Psoas muscle (tissue), 8 donors: Measurements from ENCODE around the gene ACACA. TPM values are rescaled to one million over a fixed set of nuclear protein-coding genes. Genes with fewer than 3 reads are reported as not detected.
A peak's percentile ranks its signal among the peaks of the same experiment; 100 is the strongest.

Experiments used
- ATAC-seq, 4 donors: fragments of 200-7000 bp; cut with Tn5 transposase; one replicate each; pipeline ENCODE4 v1.9.1; 2020; ENCODE audit warnings: moderate library complexity in 3 of 4, mild to moderate bottlenecking in 2 of 4
- DNase-seq, 2 donors: peaks; one replicate each; pipeline ENCODE4 v3.0.0-alpha.2; 2020
- H3K27ac ChIP-seq: fragments of 200-600 bp; one replicate; pipeline ENCODE4 v1.8.0; 2022
- H3K27me3 ChIP-seq, 3 donors: fragments of 200-600 bp in 1 of 3; one replicate each; pipeline versions ENCODE4 v1.6.1 to v1.8.0; 2013 to 2022; ENCODE audit warnings: low read length in 2 of 3, mild to moderate bottlenecking in 2 of 3, moderate library complexity in 1 of 3; ENCODE audit not compliant: insufficient read depth in 3 of 3
- H3K36me3 ChIP-seq, 2 donors: fragments of 200-600 bp in 1 of 2; one replicate each; pipeline versions ENCODE4 v1.6.1 to v1.8.0; 2013 to 2022; ENCODE audit warnings: low read depth in 1 of 2, mild to moderate bottlenecking in 1 of 2, moderate library complexity in 1 of 2; ENCODE audit not compliant: insufficient read depth in 1 of 2
- H3K4me1 ChIP-seq: fragments of 200-600 bp; one replicate; pipeline ENCODE4 v1.8.0; 2022
- H3K4me3 ChIP-seq: fragments of 200-600 bp; one replicate; pipeline ENCODE4 v1.8.0; 2022; ENCODE audit warnings: mild to moderate bottlenecking
- H3K9me3 ChIP-seq: fragments of 200-600 bp; one replicate; pipeline ENCODE4 v1.8.0; 2022
- WGBS, 3 donors: extraction: QIAGEN DNeasy Blood & Tissue Kit; methylation state at CpG; one replicate each; pipeline versions ENCODE4 v1.1.6 to v1.1.7; 2013; 5-methylcytosine and 5-hydroxymethylcytosine counted together
- intact Hi-C, 2 donors: fragments of 100-400 bp; cut with DNase I; formaldehyde crosslinking; loops; one replicate each; pipeline versions ENCODE4 v1.11.0 to v1.14.2; 2022
- polyA plus RNA-seq, 3 donors: library from polyadenylated mRNA; stranded (reverse); fragments of 200-250 nt; gene quantifications; one replicate each; pipeline ENCODE4 v1.2.3, GENCODE V29; 2013
- total RNA-seq, 4 donors: library from RNA; stranded (reverse); fragmentation: NEBNext Ultra II Directional in 2 of 4; extraction: Animal tissue kit (Norgen Biotek cat#: 25700) in 2 of 4; gene quantifications; one replicate each; pipeline versions ENCODE4 v1.2.1 to v1.2.4, GENCODE V29; 2021 to 2023
- TF ChIP-seq, protein P1 (sequence below): fragments of 200-600 bp; IDR thresholded peaks from one replicate; pipeline ENCODE4 v1.8.0; 2022; ENCODE audit warnings: antibody characterized with exemption
- donor health status: healthy with polysubstance abuse.
- donor health status: DM: no; HTN: no; CAD: no; lungs with moderate emphysema.
- donor health status: Bipolar disorder and iron deficiency.
- donor health status: healthy.
- donor health status: DM: yes; HTN: yes; CAD: no.
- donor health status: DM: no; HTN: no; CAD: no.
- donor health status: DM: no; HTN: no; CAD: no.
- donor health status: DM: yes; HTN: yes; CAD: no.

The ACACA gene
- total and polyA plus RNA-seq, 7 donors: 7.2 to 42.6 (median 21.5) TPM

DNA sequence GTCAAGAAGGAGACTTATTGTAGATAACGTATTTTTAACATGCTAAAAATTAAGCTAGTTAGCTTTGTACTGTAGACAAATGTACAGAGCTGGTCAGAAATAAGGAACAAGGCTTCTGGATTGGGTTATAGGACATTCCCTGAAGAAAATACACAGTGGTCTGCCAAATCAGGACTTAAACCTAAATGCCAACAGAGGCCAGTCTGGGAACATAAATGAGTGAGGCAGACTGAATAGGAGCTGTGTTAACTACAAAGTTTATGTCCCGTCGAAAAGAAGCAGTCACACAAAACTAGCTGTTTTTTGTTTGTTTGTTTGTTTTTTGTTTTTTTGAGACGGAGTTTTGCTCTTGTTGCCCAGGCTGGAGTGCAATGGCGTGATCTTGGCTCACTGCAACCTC is 151.2 kb downstream of the ACACA start:
- H3K36me3 ChIP-seq: peaks cover 3 to 83% of the 10 kb centered on the region in 2 donors
- ATAC-seq (peak in 1 of 4 donors; percentile 51), DNase-seq (no peak)
- intact Hi-C loops: no loop called here
- H3K9me3 ChIP-seq: no peaks in the 10 kb centered on the region
- no peaks in the 10 kb centered on the region for H3K4me1 ChIP-seq
- H3K27me3 ChIP-seq: no peaks in the 10 kb centered on the region
- no peak overlapping the region for H3K4me3 ChIP-seq
- TF ChIP-seq, protein P1, sequence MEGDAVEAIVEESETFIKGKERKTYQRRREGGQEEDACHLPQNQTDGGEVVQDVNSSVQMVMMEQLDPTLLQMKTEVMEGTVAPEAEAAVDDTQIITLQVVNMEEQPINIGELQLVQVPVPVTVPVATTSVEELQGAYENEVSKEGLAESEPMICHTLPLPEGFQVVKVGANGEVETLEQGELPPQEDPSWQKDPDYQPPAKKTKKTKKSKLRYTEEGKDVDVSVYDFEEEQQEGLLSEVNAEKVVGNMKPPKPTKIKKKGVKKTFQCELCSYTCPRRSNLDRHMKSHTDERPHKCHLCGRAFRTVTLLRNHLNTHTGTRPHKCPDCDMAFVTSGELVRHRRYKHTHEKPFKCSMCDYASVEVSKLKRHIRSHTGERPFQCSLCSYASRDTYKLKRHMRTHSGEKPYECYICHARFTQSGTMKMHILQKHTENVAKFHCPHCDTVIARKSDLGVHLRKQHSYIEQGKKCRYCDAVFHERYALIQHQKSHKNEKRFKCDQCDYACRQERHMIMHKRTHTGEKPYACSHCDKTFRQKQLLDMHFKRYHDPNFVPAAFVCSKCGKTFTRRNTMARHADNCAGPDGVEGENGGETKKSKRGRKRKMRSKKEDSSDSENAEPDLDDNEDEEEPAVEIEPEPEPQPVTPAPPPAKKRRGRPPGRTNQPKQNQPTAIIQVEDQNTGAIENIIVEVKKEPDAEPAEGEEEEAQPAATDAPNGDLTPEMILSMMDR: no peak
- no peak overlapping the region for H3K27ac ChIP-seq
- WGBS, 3 donors: 80 to 89% (median 86%) methylated on average over 5 of the region's 5 CpGs

DNA sequence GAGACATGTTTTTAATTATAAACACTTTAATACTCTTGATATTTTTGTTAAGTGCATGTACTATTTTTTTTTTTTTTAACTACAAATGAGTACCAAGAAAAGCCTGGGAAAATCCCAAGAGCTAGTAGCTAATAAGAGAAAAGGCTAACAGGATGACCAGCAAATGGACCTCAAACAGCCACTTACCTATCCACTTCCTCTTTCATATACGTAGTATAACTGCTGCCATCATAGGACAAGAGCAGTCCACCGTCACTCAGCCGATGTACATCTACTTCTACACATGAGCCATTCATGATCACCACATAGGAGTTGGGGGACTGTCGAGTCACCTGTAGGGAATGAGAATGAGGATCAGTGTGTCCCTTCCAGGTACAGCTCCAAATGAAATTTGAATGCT is 158.8 kb downstream of the ACACA start:
- DNase-seq (no peak), ATAC-seq (no peak)
- no peaks in the 10 kb centered on the region for H3K9me3 ChIP-seq
- no peak overlapping the region for H3K4me3 ChIP-seq
- no peaks in the 10 kb centered on the region for H3K27me3 ChIP-seq
- TF ChIP-seq, protein P1: no peak
- WGBS, 3 donors: 95 to 100% (median 96%) methylated on average over 4 of the region's 4 CpGs
- no peak overlapping the region for H3K27ac ChIP-seq
- no peaks in the 10 kb centered on the region for H3K4me1 ChIP-seq
- H3K36me3 ChIP-seq: peaks cover 17 to 98% of the 10 kb centered on the region in 2 donors
- intact Hi-C loops: no loop called here

DNA sequence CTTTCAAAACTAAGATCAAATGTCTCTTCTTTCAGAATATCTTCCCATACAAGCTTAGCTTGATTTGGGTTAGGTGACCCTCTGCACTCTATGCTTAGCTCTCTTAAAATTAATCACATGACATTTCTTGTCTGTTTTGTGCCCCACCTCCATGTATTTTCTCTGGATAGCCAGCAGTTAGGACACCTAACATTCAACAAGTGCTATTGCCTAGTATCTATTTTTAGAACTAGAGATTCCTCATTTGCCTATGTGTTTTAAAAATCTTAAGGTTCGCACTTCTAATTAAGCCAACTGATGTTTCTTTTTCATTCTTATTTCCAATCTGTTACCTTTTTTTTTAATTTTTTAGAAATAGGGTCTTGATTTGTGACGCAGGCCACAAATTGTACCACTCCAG is 160.6 kb downstream of the ACACA start:
- Histone ChIP-seq H3K4me1 (no peaks in the 10 kb centered on the region), H3K27me3 (no peaks in the 10 kb centered on the region), H3K36me3 (peaks cover 18 to 100% of the 10 kb centered on the region in 2 donors), H3K4me3 (no peak overlapping the region), H3K27ac (no peak overlapping the region), H3K9me3 (no peaks in the 10 kb centered on the region)
- DNase-seq: no peak
- TF ChIP-seq, protein P1: no peak
- ATAC-seq: no peak
- intact Hi-C loops: no loop called here
- WGBS, 3 donors: 97 to 98% (median 97%) methylated on average over 2 of the region's 2 CpGs

DNA sequence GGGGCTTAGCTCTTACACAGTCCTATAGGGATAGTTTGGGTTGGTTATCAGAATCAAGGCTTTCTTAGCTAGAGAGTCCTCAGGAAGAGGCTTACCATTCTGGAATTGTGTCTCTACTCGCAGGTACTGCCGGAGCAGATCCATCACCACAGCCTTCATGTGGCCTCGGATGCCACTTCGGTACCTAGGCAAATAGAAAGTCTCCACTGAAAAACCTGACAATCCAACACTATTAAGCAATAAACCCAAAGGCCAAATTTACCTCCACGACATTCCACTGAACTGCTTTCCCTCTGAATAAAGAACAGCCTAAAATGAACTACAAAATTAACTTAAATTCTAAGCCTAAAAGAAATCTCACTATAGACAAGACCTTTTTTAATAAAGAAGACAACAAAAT is 166.3 kb downstream of the ACACA start:
- no peak for DNase-seq
- 97 to 98% (median 97%) methylated on average over 5 of the region's 5 CpGs for WGBS, 3 donors
- peaks cover 14% of the 10 kb centered on the region for H3K4me1 ChIP-seq
- no peak overlapping the region for H3K27ac ChIP-seq
- no peaks in the 10 kb centered on the region for H3K9me3 ChIP-seq
- peaks cover 21 to 96% of the 10 kb centered on the region in 2 donors for H3K36me3 ChIP-seq
- ATAC-seq: no peak
- no peak overlapping the region for H3K4me3 ChIP-seq
- intact Hi-C loops: no loop called here
- no peaks in the 10 kb centered on the region for H3K27me3 ChIP-seq
- TF ChIP-seq, protein P1: no peak

DNA sequence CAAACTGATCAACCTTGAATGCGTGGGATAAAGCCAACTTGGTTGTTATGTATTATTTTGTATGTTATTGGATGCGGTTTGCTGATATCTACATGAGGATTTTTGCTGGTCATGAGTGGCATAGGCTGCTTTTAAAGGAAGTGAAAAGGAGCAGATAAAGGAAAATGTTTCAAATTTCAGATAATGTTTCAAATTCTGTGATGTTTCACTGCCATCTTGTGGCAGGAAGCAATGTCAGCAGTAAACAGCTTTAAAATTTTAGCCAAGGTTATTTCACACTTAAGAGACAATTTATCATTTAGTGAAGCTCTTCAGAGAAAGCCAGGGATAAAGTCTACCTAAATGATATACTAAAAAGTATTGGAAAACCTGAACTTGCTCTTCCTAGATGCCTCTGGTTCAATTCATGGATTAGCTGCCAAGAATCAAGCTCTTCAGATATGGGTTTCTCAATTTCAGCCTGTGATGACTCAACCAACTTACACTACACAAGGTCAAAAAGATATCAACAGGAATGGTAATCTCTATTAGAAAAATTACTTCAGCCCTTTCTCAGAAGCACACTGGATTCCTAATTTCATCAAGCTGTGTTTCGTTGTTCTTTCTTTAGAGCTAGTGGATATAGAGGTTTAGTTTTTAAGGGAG is 166.8 kb downstream of the ACACA start:
- 89 to 97% (median 91%) methylated on average over 3 of the region's 3 CpGs for WGBS, 3 donors
- peak in 2 of 4 donors; percentile 58 to 70 for ATAC-seq

More for the DNA sequence above, 166.8 kb downstream of the ACACA start:
- no peak for DNase-seq
- no peak overlapping the region for H3K27ac ChIP-seq
- intact Hi-C loops: no loop called here
- no peak overlapping the region for H3K4me3 ChIP-seq
- H3K4me1 ChIP-seq: peaks cover 14% of the 10 kb centered on the region
- H3K27me3 ChIP-seq: no peaks in the 10 kb centered on the region
- TF ChIP-seq, protein P1: peak; percentile 56
- no peaks in the 10 kb centered on the region for H3K9me3 ChIP-seq
- peaks cover 19 to 96% of the 10 kb centered on the region in 2 donors for H3K36me3 ChIP-seq
